Measurements from ENCODE around the gene GSPT2. TPM values are rescaled to one million over a fixed set of nuclear protein-coding genes. Genes with fewer than 3 reads are reported as not detected.

The GSPT2 gene
- polyA plus RNA-seq, 3 donors, result 0.40 to 1.6 (median 1.4) TPM

- Histone ChIP-seq H3K27me3 (ENCODE audit: control insufficient read depth in 2 of 2, insufficient read depth in 2 of 2, low read length in 2 of 2) (peaks cover 0 to 2% of the 10 kb centered on the region in 2 donors), H3K27ac (ENCODE audit: low read depth in 1 of 2, low read length in 2 of 2) (no peak overlapping the region), H3K79me2 (ENCODE audit: insufficient read depth, low read length) (no peaks in the 10 kb centered on the region), H3K9ac (ENCODE audit: insufficient read depth, low read length, poor library complexity, severe bottlenecking) (no peak overlapping the region), H3K4me2 (replicated peaks; ENCODE audit: extremely low read depth, low read length, poor library complexity, severe bottlenecking) (no peak overlapping the region), H4K20me1 (ENCODE audit: insufficient read depth, low read length) (no peaks in the 10 kb centered on the region), H3K36me3 (replicated peaks in 1 of 2; ENCODE audit: control insufficient read depth in 1 of 2, insufficient read depth in 2 of 2, low read length in 2 of 2) (no peaks in the 10 kb centered on the region), H3K4me1 (ENCODE audit: control insufficient read depth in 1 of 2, insufficient read depth in 2 of 2, low read length in 2 of 2) (no peaks in the 10 kb centered on the region), H3K4me3 (replicated peaks in 1 of 3; ENCODE audit: low read depth in 2 of 3, low read length in 3 of 3) (no peak overlapping the region), H2AFZ (ENCODE audit: insufficient read depth, low read depth, low read length, poor library complexity, severe bottlenecking) (no peak overlapping the region), H3K9me3 (replicated peaks in 1 of 2; ENCODE audit: control insufficient read depth in 1 of 2, insufficient read depth in 1 of 2, low read length in 2 of 2) (no peaks in the 10 kb centered on the region)
- no peaks in the 10 kb centered on the region for H3K36me3 Mint-ChIP-seq
- peaks cover 0 to 4% (median 0%) of the 10 kb centered on the region in 3 donors for H3K27me3 Mint-ChIP-seq (ENCODE audit: low read depth in 3 of 3)
- H3K9me3 Mint-ChIP-seq, result peaks cover 0 to 10% (median 0%) of the 10 kb centered on the region in 7 donors
- no peak for DNase-seq
- intact Hi-C loops (cut with micrococcal nuclease), result no loop called here
- H3K4me1 Mint-ChIP-seq, result peaks cover 5% of the 10 kb centered on the region
- no peak for TF ChIP-seq CTCF (IDR thresholded peaks at IDR 0.05)
- no CpG with 5 or more reads among the region's 6 CpGs for WGBS (ENCODE audit: insufficient coverage)
- H3K4me3 Mint-ChIP-seq, result no peak overlapping the region
- no peak overlapping the region for H3K27ac Mint-ChIP-seq
These were observed 16.0 kb downstream of the GSPT2 start for GRCh38 chrX:51759055-51759839.

GRCh38 chrX:51760657-51761056 is 17.4 kb downstream of the GSPT2 start:
- DNase-seq, result no peak
- no peaks in the 10 kb centered on the region for H4K20me1 ChIP-seq (ENCODE audit: insufficient read depth, low read length)
- TF ChIP-seq CTCF (IDR thresholded peaks at IDR 0.05), result no peak
- H3K36me3 ChIP-seq (replicated peaks in 1 of 2; ENCODE audit: control insufficient read depth in 1 of 2, insufficient read depth in 2 of 2, low read length in 2 of 2), result no peaks in the 10 kb centered on the region
- no peak overlapping the region for H3K4me3 Mint-ChIP-seq
- H3K36me3 Mint-ChIP-seq, result no peaks in the 10 kb centered on the region
- peaks cover 0 to 2% of the 10 kb centered on the region in 2 donors for H3K27me3 ChIP-seq (ENCODE audit: control insufficient read depth in 2 of 2, insufficient read depth in 2 of 2, low read length in 2 of 2)
- H3K4me3 ChIP-seq (replicated peaks in 1 of 3; ENCODE audit: low read depth in 2 of 3, low read length in 3 of 3), result no peak overlapping the region
- intact Hi-C loops (cut with micrococcal nuclease), result no loop called here
- peaks cover 3% of the 10 kb centered on the region for H3K4me1 Mint-ChIP-seq
- no peaks in the 10 kb centered on the region for H3K4me1 ChIP-seq (ENCODE audit: control insufficient read depth in 1 of 2, insufficient read depth in 2 of 2, low read length in 2 of 2)
- no peak overlapping the region for H3K27ac ChIP-seq (ENCODE audit: low read depth in 1 of 2, low read length in 2 of 2)
- H2AFZ ChIP-seq (ENCODE audit: insufficient read depth, low read depth, low read length, poor library complexity, severe bottlenecking), result no peak overlapping the region
- H3K27me3 Mint-ChIP-seq (ENCODE audit: low read depth in 3 of 3), result peaks cover 0 to 4% (median 0%) of the 10 kb centered on the region in 3 donors
- no peak overlapping the region for H3K27ac Mint-ChIP-seq
- no CpG with 5 or more reads among the region's 4 CpGs for WGBS (ENCODE audit: insufficient coverage)
- H3K9ac ChIP-seq (ENCODE audit: insufficient read depth, low read length, poor library complexity, severe bottlenecking), result no peak overlapping the region
- no peaks in the 10 kb centered on the region for H3K9me3 ChIP-seq (replicated peaks in 1 of 2; ENCODE audit: control insufficient read depth in 1 of 2, insufficient read depth in 1 of 2, low read length in 2 of 2)
- no peaks in the 10 kb centered on the region for H3K79me2 ChIP-seq (ENCODE audit: insufficient read depth, low read length)
- H3K4me2 ChIP-seq (replicated peaks; ENCODE audit: extremely low read depth, low read length, poor library complexity, severe bottlenecking), result no peak overlapping the region
- H3K9me3 Mint-ChIP-seq, result peaks cover 0 to 10% (median 0%) of the 10 kb centered on the region in 7 donors

Measured in CD14-positive monocyte (primary cell).